GM19463 (cell line): ENCODE results near the gene ADAMTSL3.

Experiments used
- ATAC-seq: cut with Tn5 transposase; IDR thresholded peaks from one replicate; pipeline ENCODE4 v1.9.1; 2021; ENCODE audit warnings: mild to moderate bottlenecking, moderate library complexity; ENCODE audit not compliant: unreplicated experiment

Gene ADAMTSL3

DNA sequence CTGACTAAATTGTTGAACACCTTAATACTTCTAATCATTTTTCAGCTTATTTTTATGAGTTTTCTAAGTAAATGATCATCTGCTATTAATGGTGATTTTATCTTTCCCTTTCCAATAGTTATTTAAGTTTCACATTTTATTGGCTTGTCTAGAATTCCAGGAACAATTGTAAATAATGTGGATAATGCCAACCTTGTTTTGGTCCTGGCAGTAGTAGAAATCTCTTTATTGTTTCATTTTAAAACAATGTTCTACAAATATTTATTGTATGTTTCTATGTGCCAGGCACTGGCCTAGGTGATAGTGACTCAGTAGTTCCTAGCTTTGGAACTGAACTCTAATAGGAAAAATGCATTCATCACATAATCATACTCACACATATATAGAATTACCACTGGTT is 264.1 kb downstream of the ADAMTSL3 start:
- ATAC-seq: no peak

DNA sequence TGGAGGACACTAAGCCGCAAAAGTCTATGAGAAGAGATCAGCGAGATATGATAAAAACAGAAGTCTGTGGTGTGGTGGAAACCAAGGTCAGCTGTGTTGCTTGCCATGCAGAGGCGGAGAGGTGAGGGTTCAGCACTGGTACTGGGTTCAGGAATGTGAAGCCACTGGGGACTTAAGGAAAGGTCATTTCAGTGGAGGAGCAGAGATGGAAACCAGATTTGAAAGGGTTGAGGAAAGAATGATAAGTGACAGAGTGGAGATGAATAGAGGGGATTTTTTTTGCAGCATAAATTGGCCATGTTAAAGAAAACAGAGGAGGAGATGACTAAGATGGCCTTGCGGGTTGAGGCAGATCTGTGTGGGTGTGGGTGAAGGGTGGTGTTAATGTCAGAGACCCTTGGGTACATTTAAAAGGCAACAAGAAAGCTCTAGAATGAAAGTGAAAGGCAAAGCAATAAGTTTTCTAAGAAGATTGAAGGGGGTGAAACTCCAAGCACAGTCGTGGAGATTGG is 265.5 kb downstream of the ADAMTSL3 start:
- peak; percentile 72 for ATAC-seq

DNA sequence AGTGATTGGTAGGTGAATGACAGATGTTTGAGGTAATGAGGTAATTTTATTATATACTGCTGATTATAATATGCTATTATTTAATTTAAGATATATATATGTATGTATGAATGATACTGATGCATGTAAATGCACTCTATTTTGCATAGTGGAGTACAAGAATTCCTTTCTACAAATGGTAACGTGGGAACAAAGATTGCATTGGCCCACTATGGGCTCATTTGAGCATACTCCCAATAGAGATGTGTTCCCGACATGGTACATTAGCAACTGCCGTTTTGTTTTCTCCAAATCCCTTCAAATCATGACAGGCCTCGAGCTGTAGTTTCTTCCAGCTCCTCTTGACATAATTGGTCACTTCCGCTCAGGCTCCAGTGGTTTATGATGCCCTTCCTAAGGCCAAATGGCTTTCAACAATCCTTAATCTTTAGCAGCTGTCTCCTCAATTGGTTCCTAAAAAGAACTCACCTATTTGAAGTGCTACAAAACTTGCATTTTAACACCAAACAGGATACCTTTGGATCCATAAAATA is 266.1 kb downstream of the ADAMTSL3 start:
- no peak for ATAC-seq

DNA sequence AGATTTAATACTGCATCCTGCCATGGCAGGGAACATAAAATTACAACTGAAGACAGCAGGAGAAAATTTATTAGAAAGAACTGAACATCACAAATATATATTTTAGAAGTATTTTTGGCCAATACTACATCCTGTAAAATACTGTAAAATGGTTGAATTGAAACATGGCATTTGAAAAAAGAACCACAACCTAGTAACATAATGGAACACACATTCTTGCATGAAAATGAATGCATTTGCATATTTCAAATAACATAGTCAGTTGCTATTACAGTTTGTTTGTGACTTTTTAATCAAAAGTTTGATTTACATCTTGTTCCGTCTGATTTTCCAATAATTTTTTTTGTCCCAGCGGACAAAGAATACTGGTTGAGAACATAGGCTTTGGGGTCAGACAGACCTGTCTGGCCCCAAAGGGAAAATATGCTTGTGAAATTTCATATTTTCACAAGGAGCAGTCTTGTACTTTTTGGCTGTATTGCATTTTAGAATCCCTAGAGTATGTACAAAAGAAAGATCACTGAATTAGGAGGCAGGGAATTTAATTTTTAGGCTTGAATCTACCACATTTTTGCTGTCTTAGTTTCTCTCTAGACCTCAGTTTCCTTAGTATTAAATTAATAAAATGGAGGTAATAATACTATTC is 268.8 kb downstream of the ADAMTSL3 start:
- no peak for ATAC-seq

DNA sequence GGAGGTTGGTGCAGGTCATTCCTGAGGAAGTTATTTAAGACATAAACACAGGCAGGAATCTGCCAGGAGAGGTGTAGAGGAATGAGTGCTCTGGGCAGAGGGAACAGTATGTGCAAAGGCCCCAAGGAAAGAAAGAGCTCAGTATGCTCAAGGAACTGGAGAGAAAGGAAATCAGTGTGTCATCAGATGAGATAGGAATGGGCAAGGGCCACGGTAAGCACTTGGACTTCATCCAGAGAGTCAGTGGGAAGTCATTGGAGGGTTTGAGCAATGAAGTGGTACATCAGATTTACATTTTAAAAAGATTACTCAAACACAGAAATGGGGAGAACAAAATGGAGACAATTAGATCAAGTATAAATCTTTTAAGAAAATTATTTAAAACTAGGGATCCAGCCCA is 272.2 kb downstream of the ADAMTSL3 start:
- no peak for ATAC-seq

DNA sequence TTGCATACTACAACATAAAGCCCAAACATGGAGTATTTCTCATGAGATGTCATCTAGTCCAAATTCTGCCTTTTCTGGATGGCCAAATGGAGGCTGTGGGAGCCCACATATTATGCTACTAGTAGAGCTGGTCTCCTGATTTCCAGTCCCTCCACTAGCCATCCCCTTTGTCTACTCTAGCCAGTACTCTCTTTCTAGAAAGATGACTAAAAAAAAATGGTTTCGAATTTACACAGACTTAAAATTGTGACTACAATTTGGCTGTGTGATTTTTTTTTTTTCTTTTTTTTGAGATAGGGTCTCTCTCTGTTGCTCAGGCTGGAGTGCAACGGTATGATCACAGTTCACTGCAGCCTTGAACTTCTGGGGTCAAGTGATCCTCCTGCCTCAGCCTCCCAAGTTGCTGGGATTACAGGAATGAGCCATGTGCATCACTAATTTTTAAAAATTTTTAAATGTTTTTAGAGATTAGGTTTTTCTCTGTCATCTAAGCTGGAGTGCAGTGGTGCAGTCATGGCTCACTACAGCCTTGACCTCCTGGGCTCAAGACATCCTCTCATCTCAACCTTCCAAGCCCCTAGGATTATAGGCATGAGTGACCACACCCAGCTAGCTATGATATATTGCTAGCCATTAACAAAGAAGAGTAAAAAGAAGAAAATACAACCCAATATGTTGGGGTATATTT is 273.9 kb downstream of the ADAMTSL3 start:
- ATAC-seq: peak; percentile 28

DNA sequence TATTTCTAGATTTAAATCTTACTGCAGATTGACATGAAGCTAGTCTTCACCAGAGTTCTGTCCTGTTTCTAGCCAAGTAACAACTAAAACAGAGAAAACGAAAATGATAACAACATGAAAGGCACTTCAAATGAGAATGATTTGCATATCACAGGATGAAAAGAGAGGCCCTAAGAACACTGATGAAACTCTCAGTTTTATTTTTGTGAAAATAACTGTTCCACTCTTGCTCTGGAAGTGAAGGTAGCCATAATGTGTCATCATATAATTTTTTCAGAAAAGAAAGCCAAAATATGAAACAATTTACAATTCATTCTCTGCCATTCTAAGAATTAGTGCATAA is 274.4 kb downstream of the ADAMTSL3 start:
- ATAC-seq: peak; percentile 73

DNA sequence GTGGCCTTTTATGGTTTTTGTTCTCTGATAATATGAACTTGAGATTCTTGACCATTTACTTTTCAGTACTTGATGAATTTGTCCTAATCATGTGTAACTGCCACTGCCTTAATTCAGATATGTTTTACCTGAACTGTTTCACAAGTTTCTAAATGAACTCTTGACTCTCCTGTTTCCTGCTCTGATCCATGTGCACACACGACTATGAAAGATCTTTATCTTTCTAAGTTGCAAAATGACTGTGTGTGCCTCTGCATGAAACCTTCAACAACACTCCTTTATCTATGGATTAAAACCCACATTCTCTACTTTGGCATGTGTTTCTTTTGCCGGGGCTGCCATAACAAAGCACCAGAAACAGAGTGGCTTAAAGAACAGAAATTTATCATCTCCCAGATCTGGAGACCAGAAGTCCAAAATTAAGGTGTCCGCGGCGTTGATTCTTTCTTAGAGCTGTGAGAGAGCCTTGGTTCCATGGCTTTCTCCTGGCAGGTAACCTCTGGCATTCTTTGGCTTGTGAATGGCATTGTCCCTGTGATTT is 275.0 kb downstream of the ADAMTSL3 start:
- ATAC-seq: no peak

DNA sequence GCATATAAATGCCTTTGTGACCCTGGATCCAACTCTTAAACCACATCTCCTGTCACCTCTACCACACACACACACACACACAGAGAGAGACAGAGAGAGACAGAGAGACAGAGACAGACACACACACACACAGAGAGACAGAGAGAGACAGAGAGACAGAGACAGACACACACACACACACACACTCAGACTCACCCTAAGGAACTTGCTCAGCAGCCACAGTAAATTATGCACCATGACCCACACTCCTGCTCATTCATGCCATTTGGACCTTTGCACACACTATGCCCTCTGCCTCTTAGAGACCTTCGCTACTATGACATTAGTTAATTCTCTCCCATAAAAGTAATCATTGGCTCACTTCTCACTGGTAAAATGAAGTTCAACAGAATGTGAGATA is 275.7 kb downstream of the ADAMTSL3 start:
- no peak for ATAC-seq

DNA sequence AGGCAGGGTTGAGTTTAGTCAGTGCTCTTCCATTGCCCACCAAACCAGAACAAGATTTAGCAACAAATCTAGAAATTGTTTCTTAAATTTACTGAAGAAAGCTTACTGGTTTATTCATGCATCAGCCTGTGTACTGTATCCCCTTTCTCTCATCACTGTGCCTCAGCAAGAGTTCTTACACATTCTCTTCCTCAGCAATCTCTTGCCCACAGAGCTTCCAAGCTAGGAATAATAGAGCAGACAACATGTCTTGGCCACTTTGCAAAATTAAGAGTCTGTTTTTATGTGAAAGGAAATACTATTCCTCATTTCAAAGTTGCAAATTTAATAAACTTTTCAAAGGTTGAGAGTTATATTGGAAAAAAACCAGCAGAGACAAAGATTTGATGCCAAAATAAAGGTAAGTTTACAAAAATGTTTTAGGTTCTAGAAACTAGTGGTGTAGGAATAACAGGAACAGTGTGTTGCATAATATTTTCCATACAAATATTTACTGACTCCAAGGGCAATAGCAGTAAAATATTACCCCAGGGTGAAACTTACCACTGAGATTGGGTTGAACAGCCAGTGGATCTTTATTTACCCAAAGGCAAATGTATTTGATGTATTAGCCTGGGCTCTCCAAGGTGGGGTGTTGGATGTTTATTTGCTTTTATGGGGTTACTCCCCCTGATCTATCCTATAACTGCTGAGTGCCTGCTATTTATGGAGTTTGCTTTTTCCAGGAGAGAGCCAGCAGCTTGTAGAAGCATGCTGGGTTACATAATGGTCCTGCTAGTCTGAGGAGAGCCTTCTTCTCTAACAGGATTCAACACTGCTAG is 276.7 kb downstream of the ADAMTSL3 start:
- no peak for ATAC-seq

DNA sequence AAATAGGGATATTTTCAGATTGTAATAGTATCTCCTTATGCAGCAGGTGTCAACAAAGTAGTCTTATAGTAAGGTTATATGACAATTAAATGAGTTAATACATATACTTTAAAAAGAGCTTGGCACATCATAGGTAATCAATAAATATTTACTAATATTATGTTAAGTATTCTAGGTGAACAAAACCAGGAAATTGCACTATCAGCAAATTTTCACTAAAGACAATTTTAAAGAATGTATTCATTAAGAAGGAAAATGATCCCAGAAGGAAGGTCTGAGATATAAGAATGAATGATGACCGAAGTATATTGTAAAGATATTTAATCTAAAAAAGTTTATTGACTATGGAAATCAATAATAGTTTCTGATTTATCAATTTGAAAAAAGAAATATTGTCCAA is 281.9 kb downstream of the ADAMTSL3 start:
- ATAC-seq: no peak

DNA sequence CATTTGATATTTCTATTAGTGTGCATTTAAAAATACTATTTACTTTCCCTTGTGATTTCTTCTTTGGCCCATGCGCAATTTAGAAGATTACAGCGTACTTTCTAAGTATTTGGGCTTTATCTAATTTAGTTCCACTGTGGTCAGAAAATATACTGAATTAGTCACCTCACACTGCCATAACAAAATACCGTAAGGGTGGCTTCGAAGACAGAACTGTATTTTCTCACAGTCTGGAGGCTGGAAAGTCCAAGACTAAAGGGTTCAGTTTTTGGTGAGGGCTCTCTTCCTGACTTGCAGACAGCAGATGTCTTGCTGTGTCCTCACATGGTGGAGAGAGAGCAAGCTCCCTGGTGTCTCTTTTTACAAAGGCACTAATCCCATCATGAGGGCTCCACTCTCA is 286.2 kb downstream of the ADAMTSL3 start:
- ATAC-seq: no peak

DNA sequence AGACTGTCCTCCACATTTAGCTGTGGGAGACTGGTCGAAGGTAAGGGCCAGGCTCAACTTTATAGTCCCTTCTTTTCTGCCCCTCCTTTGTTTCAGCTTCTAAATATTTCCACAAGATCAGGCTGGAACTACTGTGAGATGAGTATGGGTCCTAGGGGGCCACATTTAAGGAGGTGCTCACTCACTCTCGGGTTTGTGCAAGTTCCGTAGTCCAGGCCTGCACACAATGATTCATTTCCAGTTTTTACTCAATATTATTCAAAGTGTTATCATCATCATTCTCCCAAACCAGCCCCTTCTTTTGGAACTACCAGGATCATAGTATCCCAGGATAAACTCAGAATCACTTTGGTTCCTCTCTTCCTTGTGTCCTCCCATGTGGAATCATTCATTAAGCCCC is 289.1 kb downstream of the ADAMTSL3 start:
- no peak for ATAC-seq

DNA sequence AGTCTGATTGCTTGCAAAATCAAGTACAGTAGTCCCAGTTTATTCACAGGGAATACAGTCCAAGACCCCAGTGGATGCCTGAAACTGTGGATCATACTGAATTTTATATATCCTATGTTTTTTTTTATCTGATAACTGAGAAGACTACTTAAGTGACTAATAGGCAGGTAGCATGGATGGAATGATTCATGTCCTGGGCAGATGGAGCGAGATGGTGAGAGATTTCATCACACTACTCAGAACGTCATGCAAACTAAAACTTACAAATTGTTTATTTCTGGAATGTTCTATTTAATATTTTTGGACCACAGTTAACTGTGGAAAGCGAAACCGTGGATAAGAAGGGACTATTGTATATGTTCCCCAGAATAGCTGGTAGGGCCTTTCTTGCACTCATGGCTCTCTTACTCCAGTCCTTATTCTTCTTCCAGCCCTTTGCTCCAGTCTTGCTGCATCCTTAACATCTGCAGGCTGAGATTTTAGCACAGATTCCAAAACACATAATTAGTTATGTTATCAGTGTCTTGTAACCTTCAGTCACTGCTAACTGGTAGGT is 290.0 kb downstream of the ADAMTSL3 start:
- ATAC-seq: no peak

DNA sequence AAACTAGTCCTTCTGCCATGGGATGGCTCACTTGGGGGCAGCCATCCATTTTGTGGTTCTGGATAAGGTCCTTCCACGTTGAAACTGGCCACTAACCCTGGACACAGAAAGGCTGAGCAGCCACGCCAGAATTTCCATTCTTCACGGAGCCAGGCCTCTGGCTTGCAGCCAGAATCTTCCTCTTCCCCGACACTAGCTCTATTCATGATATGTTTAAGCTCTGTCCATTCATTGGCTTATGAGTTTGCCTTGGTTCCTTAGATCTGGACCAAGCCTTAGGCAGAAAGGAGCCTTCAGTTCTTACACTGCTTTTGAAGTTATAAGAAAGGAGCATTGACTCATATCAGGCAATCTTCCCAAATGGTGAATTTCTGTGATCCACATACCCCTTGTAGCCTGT is 293.2 kb downstream of the ADAMTSL3 start:
- ATAC-seq: no peak

DNA sequence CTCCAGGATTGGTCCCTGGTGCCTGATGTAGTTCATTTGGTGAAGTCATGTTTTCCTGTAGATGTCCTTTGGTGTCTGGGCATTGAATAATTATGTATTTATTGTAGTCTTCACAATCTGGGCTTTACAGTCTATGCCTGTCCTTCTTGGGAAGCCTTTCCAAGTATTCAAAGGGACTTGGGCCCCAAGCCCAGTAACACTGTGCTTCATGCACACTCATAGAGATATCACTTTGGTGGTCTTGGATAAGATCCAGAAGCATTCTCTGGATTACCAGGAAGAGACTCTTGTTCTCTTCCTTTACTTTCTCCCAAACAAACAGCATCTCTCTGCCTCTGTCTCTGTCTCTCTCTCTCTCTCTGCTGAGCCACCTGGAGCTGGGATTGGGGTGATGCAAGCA is 300.6 kb downstream of the ADAMTSL3 start:
- no peak for ATAC-seq

DNA sequence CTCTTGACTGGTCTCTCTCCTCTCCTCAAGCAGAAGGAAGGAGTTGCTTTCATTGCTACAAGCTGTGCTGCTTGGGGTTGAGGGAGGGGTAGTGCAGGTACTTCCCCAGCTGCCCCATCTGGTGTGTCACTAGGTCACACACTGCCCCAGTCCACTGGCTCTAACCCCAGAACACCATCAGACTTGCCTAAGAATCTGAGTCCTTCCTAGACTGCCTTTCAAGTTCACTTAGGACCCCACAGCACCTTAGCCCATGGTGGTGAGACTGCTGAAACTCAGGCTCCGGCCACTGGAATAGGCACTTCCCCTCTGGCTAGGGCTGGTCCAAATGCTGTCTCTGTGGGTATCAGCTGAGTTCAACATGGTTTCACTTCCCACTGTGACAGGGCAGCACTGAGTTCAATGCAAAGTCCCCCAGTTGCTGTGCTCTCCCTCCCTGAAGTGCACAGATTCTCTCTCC is 301.9 kb downstream of the ADAMTSL3 start:
- peak; percentile 95 for ATAC-seq

DNA sequence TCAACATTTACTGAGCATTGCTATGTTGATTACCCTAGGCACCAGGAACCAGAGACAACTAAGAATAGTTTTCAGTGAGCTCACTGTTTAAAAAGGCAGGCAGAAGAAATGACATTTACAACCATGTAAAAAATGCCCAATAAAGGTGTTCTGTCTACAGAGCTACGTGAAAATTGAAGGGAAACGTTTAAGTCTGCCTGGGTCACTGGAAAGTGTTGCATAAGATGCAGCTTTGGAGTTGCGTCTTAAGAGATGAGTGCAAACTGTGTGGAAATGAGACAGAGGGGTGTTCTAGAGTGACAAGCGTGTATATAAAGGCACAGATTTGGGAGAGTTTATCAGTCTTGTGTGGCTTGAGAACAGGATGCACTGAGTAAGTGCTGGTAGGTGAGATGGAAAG is 303.0 kb downstream of the ADAMTSL3 start:
- ATAC-seq: no peak

DNA sequence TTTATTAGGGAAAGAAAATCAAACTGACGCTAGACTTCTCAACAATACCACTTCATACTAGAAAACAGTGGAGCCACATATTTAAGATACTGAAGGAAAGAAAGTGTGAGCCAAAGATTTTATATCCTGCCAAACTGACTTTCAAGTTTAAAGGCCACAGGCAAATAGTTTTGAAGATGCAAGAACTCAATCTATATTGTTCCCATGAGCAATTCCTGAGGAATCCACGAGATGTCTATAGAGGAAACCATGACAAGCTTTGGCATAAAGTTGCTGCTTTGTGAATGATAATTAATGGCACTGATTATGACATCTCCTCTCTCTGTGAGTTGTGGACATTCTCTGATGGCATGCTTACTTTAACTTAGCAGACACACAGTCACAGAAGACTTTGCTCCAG is 305.6 kb downstream of the ADAMTSL3 start:
- no peak for ATAC-seq

DNA sequence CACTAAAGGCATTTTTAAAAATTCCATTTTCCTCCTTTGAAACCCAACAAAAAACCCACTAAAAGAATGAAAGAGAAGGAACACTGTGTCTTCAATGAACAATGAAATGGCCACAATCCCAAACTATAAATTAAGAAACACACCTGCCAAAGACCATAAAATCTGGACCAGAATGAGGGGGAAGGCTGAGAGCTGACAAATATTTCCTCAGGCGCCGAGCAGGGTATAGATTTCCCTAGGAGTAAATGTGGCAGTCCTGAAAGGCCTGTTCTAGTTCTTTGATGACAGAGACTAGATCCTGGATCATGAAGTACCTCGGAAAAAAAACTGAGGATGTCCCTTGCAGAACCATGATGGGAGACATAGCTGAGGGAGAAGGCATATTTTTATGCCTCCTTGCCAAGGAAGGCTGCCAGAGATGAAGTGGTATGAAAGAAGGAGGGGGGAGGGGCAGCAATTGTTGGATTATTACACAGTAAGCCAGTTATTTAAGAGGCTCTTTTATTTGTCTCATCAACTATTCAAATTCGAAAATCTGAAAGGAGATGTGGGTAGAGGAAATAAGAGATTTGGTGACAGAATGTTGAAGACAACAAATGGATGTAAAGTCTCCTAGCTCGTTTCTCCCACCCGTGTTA is 306.4 kb downstream of the ADAMTSL3 start:
- ATAC-seq: no peak
